IPS-11a (cell line): ENCODE measurements around the gene MCC.

Experiments
- H3K4me3 ChIP-seq: one replicate; pipeline ENCODE4 v1.5.1; 2013; ENCODE audit warnings: low read depth, low read length, control low read depth

MCC gene

DNA sequence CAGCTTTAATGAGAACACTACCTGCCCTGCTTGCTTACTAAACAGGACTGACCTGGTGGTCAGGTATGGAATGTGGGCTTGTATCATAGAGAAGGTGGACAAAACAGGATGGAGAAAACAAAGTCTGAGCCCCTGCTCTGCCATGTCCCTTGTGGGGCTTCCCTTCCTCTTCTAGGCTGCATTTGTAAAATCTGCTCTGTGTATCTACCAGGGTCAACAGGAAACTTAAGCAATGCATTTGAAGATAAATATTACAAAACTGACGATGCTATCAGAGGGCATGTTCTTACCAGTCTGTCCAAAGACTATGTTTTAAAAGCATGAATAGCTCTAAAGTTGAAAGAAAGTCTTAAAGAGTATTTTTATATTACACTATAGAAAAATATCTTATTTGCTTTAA is 282.9 kb downstream of the MCC start:
- no peak overlapping the region for H3K4me3 ChIP-seq

- no peak overlapping the region for H3K4me3 ChIP-seq
Observed at GRCh38 chr5:113204525-113205161, 283.6 kb downstream of the MCC start.

DNA sequence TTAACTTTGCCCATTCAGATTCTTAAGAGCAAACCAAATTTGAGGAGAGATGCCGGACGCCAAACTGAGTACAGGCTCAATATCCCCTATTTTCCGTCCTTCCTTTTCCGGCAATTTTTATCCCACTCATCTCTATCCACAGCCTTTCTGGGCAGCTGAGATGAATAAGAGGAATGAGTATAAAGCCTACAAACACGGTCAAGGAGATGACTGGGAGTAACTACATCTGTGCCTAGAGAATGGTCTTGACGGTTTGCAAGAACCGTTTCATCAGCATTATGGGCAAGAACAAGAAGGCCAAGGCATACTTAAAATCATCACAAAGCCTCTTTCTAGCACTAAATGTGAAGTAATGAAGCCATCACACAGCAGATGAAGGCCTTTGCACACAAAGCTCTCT is 284.3 kb downstream of the MCC start:
- no peak overlapping the region for H3K4me3 ChIP-seq

GRCh38 chr5:113202746-113203716 is 285.2 kb downstream of the MCC start:
- H3K4me3 ChIP-seq = no peak overlapping the region

GRCh38 chr5:113202287-113202686 is 286.0 kb downstream of the MCC start:
- no peak overlapping the region for H3K4me3 ChIP-seq

GRCh38 chr5:113201715-113202114 is 286.5 kb downstream of the MCC start:
- no peak overlapping the region for H3K4me3 ChIP-seq

GRCh38 chr5:113199122-113199905 is 288.9 kb downstream of the MCC start:
- no peak overlapping the region for H3K4me3 ChIP-seq

DNA sequence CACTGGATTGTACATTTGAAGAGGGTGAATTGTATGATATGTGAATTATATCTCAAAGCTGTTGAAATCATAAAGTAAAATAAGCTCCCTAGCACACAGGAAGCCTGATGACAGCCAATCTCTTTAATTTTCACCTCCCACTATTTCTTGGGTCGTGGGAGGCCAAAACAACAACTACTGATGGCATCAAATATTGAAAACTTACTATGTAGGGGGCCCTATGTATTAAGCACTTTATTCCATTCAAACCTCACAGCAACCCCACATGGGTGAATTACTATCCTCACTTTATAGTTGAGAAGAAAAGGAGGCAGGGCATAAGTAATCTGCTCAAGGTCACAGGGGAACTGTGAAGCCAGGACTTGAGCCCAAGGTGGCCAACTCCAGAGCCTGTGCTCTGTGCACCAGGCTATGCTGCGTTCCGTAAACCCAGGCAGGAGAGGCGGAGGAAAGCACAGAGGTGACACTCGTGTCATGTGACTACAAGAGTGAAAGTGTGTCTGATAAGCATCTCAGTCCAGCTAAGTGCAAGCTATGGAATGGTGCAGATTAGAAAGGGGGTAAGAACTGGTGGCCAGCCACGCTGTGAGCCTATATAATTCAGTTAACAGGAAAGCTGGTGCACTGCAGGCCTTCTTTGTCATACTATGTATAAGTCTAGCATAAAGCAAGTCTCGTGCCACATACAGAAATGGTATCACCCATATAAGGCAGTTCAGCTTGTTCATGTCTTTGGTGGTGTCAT is 290.6 kb downstream of the MCC start:
- H3K4me3 ChIP-seq = no peak overlapping the region

- H3K4me3 ChIP-seq = no peak overlapping the region
Observed at GRCh38 chr5:113195771-113196170, 292.5 kb downstream of the MCC start.

GRCh38 chr5:113195251-113195650 is 293.0 kb downstream of the MCC start:
- H3K4me3 ChIP-seq = no peak overlapping the region

- H3K4me3 ChIP-seq = no peak overlapping the region
Observed at GRCh38 chr5:113194591-113194990, 293.7 kb downstream of the MCC start.

- H3K4me3 ChIP-seq = no peak overlapping the region
Observed at GRCh38 chr5:113194125-113194524, 294.1 kb downstream of the MCC start.

DNA sequence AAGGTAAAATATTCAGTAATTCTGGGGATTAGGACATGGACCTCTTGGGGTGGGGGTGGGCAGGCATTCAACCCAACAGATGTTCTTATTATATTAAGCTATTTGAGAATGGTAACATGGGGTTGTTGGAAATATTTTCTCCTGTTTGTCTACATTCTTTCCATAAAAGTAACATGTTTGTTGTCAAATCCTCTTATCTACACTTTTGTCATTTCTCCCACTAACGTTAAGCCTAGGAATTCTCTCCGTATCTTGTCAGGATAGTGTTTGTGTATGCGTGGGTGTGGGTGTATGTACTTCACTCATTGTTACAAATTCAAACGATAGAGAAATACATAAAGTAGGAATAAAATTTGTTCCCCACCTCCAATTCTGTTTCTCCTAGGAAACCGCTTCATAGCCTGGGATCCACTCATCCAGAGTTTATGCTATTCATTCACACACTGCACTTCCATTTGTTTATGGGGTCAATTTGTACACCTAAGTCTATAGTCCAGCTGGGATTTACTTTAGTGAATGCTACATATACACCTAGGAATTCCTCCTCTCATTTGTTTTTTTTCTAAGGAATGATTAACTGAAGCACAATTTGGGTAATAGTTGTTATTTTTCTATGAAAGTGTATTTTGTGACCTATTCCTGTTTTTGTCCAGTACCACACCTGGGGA is 294.8 kb downstream of the MCC start:
- no peak overlapping the region for H3K4me3 ChIP-seq

DNA sequence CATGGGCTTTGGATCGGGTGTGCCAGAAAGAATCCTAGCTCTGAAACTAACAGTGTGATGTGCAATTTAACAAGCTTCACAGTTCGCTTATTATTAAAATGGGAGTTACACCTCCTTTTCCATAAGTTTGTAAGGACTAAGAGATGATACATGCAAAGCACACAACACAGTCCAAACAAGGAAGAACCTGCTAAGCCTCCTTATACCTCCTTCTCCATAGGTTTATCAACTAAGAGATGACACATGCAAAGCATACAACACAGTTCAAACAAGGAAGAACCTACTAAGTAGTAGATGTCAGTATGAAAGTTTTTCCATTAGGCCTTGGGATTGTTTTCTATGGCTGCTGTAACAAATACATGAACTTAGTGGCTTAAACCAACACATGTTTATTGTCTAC is 295.7 kb downstream of the MCC start:
- no peak overlapping the region for H3K4me3 ChIP-seq

- no peak overlapping the region for H3K4me3 ChIP-seq
Observed at GRCh38 chr5:113190347-113190746, 297.9 kb downstream of the MCC start.

DNA sequence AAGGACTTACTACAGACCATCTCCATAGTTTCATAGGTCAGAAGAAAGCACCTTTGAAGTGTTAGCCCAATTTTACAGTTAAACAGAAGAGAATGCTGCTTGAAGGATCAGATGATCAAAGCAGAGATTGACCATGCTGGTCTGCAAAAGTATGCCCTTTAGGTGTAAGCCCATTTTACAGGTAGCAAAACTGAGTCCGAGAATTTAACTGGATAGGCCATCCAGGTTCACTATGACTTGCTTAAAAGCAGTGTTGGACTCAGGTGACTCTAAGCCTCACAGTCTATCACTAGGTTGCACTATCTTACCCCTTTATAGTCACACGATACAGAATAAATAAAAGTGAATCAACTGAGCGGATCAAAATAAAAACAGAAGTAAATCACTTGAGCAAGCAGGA is 299.0 kb downstream of the MCC start:
- H3K4me3 ChIP-seq = no peak overlapping the region

- H3K4me3 ChIP-seq = no peak overlapping the region
Observed at GRCh38 chr5:113188436-113188835, 299.8 kb downstream of the MCC start.

DNA sequence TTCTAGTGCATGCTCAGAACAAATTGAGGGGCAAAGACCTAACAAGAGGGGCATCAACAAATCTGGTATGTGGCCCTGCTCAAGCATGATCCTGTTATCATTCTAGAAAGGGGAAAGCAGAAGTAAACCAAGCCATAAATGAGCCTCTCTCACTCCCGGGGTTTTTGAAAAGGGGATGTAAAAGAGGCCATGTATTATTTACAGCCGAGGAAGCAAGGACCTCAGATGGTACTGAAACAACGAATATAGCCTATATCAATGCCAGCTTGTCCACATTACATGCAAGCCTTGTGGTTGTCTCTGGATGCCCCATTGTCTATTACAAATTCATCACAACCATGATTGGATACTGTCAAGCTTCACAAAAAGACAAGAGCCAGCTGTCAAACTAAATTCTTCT is 300.3 kb downstream of the MCC start:
- H3K4me3 ChIP-seq = no peak overlapping the region

GRCh38 chr5:113186061-113186460 is 302.2 kb downstream of the MCC start:
- no peak overlapping the region for H3K4me3 ChIP-seq

DNA sequence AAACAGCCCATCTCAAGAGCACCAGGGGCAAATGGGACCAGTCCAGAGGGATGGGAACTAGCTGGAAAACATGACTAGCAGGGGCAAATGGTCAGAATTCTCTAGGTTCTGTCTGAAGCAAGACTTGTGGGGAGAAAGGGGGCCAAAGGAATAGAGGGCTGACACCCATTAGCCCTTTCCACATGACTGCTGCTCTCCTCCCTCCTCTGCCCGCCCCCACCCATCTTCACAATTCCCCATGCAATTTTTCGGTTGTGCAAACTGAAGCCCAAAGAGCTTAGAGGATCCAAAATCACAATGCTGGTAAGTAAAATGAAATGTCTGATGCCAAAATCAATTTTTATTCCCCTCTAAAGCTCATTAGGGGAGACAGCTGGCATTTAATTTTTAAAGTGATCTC is 304.6 kb downstream of the MCC start:
- no peak overlapping the region for H3K4me3 ChIP-seq
